ENCODE measurements around the gene MPP2. TPM values are rescaled to one million over a fixed set of nuclear protein-coding genes. Genes with fewer than 3 reads are reported as not detected.

The MPP2 gene
- total RNA-seq, 1 donor from 2014 or later = 16.7 TPM

GRCh38 chr17:43877031-43877430 is 30.3 kb downstream of the MPP2 start:
- Histone ChIP-seq H3K27ac (no peak overlapping the region), H3K4me1 (no peaks in the 10 kb centered on the region), H3K4me3 (no peak overlapping the region), H3K9me3 (no peaks in the 10 kb centered on the region), H3K27me3 (no peaks in the 10 kb centered on the region), H3K36me3 (peaks cover 33 to 39% of the 10 kb centered on the region in 2 donors)
- intact Hi-C loops (cut with DNase I) = no loop called here
- no peak for DNase-seq (ENCODE audit: low spot score in 2 of 2)
- no peak for TF ChIP-seq CTCF (IDR thresholded peaks at IDR 0.05)

- peaks cover 20 to 26% of the 10 kb centered on the region in 2 donors for H3K36me3 ChIP-seq
- no peak overlapping the region for H3K27ac ChIP-seq
- intact Hi-C loops (cut with DNase I) = no loop called here
- H3K27me3 ChIP-seq = no peaks in the 10 kb centered on the region
- H3K9me3 ChIP-seq = no peaks in the 10 kb centered on the region
- TF ChIP-seq CTCF (IDR thresholded peaks at IDR 0.05) = no peak
- no peak for DNase-seq (ENCODE audit: low spot score in 2 of 2)
- H3K4me3 ChIP-seq = no peak overlapping the region
- H3K4me1 ChIP-seq = no peaks in the 10 kb centered on the region
These were observed 31.7 kb downstream of the MPP2 start for GRCh38 chr17:43875476-43876147.

GRCh38 chr17:43874293-43874692 is 33.0 kb downstream of the MPP2 start:
- Histone ChIP-seq H3K36me3 (peaks cover 9 to 19% of the 10 kb centered on the region in 2 donors), H3K4me1 (no peaks in the 10 kb centered on the region), H3K9me3 (no peaks in the 10 kb centered on the region), H3K27me3 (no peaks in the 10 kb centered on the region), H3K27ac (no peak overlapping the region), H3K4me3 (no peak overlapping the region)
- DNase-seq (ENCODE audit: low spot score in 2 of 2) = no peak
- intact Hi-C loops (cut with DNase I) = no loop called here
- no peak for TF ChIP-seq CTCF (IDR thresholded peaks at IDR 0.05)

- no peak for DNase-seq (ENCODE audit: low spot score in 2 of 2)
- no peaks in the 10 kb centered on the region for H3K9me3 ChIP-seq
- no peaks in the 10 kb centered on the region for H3K27me3 ChIP-seq
- H3K36me3 ChIP-seq = peaks cover 8 to 15% of the 10 kb centered on the region in 2 donors
- intact Hi-C loops (cut with DNase I) = no loop called here
- H3K4me3 ChIP-seq = no peak overlapping the region
- H3K4me1 ChIP-seq = no peaks in the 10 kb centered on the region
- TF ChIP-seq CTCF (IDR thresholded peaks at IDR 0.05) = no peak
- H3K27ac ChIP-seq = no peak overlapping the region
These were observed 33.5 kb downstream of the MPP2 start for GRCh38 chr17:43873815-43874214.

- no peak for DNase-seq (ENCODE audit: low spot score in 2 of 2)
- Histone ChIP-seq H3K36me3 (peaks cover 8 to 15% of the 10 kb centered on the region in 2 donors), H3K4me3 (no peak overlapping the region), H3K9me3 (no peaks in the 10 kb centered on the region), H3K4me1 (no peaks in the 10 kb centered on the region), H3K27me3 (no peaks in the 10 kb centered on the region), H3K27ac (no peak overlapping the region)
- no peak for TF ChIP-seq CTCF (IDR thresholded peaks at IDR 0.05)
- intact Hi-C loops (cut with DNase I) = no loop called here
These were observed 34.2 kb downstream of the MPP2 start for GRCh38 chr17:43873091-43873490.

Measured in ascending aorta (tissue), 2 donors.